ENCODE measurements around the gene PPP2R3B.

GRCh38 chrX:384861-385260, 1.8 kb downstream of the PPP2R3B start:
- no peak for TF ChIP-seq POLR2AphosphoS5 (IDR thresholded peaks at IDR 0.05; ENCODE audit: low read depth, low read length)
- TF ChIP-seq REST (IDR thresholded peaks at IDR 0.05; ENCODE audit: insufficient read depth in 1 of 2, low read depth in 2 of 2, low read length in 2 of 2): no peak
